SK-N-SH (cell line): ENCODE data around the gene PAMR1.

Experiments used
- EZH2phosphoT487 ChIP-seq: fragments of 200-600 bp; sonication (generic); IDR thresholded peaks from 2 replicates; pipeline ENCODE4 v1.6.1; 2017; ENCODE audit warnings: low read depth, mixed run types, mild to moderate bottlenecking, antibody characterized with exemption, moderate library complexity, borderline replicate concordance
- FOSL2 ChIP-seq: IDR thresholded peaks from 2 replicates; pipeline ENCODE4 v1.4.0; 2012; ENCODE audit warnings: low read depth, mild to moderate bottlenecking, moderate library complexity, borderline replicate concordance
- GATA2 ChIP-seq: sonication (generic); formaldehyde crosslinking; IDR thresholded peaks from 2 replicates; pipeline ENCODE4 v1.5.0; 2020; ENCODE audit warnings: mild to moderate bottlenecking, missing genetic modification reagents
- NRF1 ChIP-seq: IDR thresholded peaks from 2 replicates; pipeline ENCODE4 v1.6.1; 2012; ENCODE audit warnings: low read depth, mild to moderate bottlenecking, low read length
- RAD21 ChIP-seq: IDR thresholded peaks from 2 replicates; pipeline ENCODE4 v1.6.1; 2012; ENCODE audit warnings: mild to moderate bottlenecking, low read length
- RXRA ChIP-seq: IDR thresholded peaks from 2 replicates; pipeline ENCODE4 v1.4.0; 2012; ENCODE audit warnings: low read depth, mild to moderate bottlenecking, borderline replicate concordance
- TAF1 ChIP-seq: IDR thresholded peaks from 2 replicates; pipeline ENCODE4 v1.6.1; 2012; ENCODE audit warnings: low read depth, mild to moderate bottlenecking, low read length, moderate library complexity, borderline replicate concordance
- TCF12 ChIP-seq: IDR thresholded peaks from 2 replicates; pipeline ENCODE4 v1.4.0; 2012
- TF ChIP-seq, protein P1 (sequence below): fragments of 200-600 bp; sonication (generic); IDR thresholded peaks from 2 replicates; pipeline ENCODE4 v1.6.1; 2017; ENCODE audit warnings: antibody characterized with exemption, mild to moderate bottlenecking, moderate library complexity
- TF ChIP-seq, protein P2 (sequence below): IDR thresholded peaks from 2 replicates; pipeline ENCODE4 v1.4.0; 2012; ENCODE audit warnings: low read depth

DNA sequence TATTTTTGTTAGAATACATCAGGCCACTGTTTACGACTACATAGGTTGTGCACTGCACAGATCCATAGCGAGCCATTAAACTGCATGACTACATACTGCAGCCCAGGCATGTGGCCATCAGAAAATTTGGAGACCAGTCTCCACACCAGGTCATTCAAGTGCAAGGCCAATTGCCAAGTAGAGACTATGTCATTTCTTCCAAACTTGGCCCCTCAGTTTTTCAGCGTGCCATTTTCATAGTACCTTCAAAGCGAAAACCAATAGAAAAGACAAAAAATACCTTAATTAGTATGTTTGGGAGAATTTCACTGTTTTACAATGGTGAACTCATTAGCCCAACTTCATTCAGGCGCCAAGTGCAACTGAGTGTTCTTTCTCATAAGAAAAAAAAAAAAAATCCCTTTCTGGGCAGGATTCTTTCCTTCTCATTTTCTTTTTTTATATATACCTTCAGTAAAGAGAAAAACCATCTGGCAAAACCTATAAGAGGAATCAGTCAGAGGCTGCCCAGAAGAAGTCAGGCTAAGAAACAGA, 30.4 kb downstream of the PAMR1 start:
- TF ChIP-seq, protein P1, sequence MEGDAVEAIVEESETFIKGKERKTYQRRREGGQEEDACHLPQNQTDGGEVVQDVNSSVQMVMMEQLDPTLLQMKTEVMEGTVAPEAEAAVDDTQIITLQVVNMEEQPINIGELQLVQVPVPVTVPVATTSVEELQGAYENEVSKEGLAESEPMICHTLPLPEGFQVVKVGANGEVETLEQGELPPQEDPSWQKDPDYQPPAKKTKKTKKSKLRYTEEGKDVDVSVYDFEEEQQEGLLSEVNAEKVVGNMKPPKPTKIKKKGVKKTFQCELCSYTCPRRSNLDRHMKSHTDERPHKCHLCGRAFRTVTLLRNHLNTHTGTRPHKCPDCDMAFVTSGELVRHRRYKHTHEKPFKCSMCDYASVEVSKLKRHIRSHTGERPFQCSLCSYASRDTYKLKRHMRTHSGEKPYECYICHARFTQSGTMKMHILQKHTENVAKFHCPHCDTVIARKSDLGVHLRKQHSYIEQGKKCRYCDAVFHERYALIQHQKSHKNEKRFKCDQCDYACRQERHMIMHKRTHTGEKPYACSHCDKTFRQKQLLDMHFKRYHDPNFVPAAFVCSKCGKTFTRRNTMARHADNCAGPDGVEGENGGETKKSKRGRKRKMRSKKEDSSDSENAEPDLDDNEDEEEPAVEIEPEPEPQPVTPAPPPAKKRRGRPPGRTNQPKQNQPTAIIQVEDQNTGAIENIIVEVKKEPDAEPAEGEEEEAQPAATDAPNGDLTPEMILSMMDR = no peak
- TF ChIP-seq RAD21 (no peak), GATA2 (no peak), EZH2phosphoT487 (no peak), TAF1 (no peak), RXRA (no peak), TCF12 (no peak), NRF1 (no peak), FOSL2 (no peak)
- TF ChIP-seq, protein P2, sequence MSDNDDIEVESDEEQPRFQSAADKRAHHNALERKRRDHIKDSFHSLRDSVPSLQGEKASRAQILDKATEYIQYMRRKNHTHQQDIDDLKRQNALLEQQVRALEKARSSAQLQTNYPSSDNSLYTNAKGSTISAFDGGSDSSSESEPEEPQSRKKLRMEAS = no peak
